Choroid plexus epithelial cell (primary cell): ENCODE measurements around the gene GRK7.

ENCODE experiments used
- DNase-seq: peaks from one replicate; pipeline ENCODE4 v3.0.0-alpha.2; 2010; ENCODE audit warnings: low read depth
- H3K4me3 ChIP-seq: 2 replicates; pipeline ENCODE4 v1.5.1; 2011; ENCODE audit warnings: low read depth, mild to moderate bottlenecking, control low read depth, low read length, moderate library complexity
- TF ChIP-seq, protein P1 (sequence below): conservative IDR thresholded peaks from 2 replicates; pipeline ENCODE4 v1.5.1; 2011; ENCODE audit warnings: low read depth, mild to moderate bottlenecking, control low read depth, inconsistent platforms, low read length, moderate library complexity

GRK7 gene

DNA sequence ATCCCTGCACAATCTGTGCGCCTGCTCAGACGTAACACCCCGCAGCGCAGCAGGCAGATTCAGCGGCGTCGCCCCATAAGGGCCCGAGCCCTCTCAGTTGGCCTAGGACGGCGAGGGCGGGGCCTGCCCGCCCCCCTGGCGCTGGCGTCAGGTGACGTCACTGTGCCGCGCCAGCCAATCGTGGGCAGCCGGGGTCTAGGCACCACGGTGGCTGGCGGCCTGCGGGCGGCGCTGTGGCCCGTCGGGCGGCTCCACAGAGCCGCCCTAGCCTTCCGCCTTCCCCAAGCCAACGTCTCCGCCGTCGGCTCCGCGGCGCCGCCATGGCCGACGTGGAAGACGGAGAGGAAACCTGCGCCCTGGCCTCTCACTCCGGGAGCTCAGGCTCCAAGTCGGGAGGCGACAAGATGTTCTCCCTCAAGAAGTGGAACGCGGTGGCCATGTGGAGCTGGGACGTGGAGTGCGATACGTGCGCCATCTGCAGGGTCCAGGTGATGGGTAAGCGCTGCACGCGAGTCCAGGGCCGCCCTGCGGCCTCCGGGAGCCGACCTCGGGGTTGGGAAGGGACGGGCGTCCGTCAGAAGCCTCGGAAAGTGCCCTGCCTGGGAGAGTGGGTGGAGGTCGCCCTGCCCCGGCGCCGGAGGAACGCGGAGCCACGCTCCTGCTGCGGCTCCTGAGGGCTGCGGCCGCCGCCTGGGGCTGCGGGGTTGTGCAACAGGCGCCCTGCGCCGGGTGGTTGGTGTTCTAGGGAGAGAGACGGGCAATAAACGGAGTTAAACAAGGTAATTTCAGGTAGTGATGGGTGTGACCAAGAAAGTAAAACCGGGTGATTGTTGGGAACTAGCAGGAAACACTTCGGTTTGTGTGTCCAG is 25.0 kb upstream of the GRK7 start, which contains the start of gene RNF7:
RNF7 (plus strand) TSS at position 277 of the 869 bp plus-strand sequence; CDS start at position 321, 44 bp downstream.
- TF ChIP-seq, protein P1, sequence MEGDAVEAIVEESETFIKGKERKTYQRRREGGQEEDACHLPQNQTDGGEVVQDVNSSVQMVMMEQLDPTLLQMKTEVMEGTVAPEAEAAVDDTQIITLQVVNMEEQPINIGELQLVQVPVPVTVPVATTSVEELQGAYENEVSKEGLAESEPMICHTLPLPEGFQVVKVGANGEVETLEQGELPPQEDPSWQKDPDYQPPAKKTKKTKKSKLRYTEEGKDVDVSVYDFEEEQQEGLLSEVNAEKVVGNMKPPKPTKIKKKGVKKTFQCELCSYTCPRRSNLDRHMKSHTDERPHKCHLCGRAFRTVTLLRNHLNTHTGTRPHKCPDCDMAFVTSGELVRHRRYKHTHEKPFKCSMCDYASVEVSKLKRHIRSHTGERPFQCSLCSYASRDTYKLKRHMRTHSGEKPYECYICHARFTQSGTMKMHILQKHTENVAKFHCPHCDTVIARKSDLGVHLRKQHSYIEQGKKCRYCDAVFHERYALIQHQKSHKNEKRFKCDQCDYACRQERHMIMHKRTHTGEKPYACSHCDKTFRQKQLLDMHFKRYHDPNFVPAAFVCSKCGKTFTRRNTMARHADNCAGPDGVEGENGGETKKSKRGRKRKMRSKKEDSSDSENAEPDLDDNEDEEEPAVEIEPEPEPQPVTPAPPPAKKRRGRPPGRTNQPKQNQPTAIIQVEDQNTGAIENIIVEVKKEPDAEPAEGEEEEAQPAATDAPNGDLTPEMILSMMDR, result peak; percentile 51
- peak; percentile 97 for DNase-seq
- H3K4me3 ChIP-seq, result peak within 1 kb of the TSS; percentile 95

DNA sequence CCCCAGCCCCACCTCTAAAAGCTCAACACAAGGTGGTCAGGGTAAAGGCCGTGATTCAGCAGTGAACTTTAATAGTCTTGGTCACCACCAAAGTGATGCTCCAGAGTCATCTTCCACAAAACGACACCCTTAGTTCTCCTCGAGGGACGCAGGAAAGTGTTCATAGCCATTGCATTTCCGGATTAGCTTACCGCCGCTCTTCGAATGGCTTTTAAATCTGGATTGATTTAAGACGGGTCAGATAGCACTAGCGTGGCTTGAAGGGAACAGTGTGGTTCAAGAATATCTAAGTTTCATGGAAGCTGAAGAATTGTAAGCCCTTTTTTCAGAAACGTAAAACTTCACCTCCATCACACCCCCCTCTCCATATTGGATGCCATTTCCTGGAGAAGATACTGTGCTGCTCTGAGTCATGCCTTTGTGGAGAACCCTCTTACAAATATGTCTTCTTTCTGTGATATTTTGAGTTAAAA is 24.3 kb upstream of the GRK7 start:
- DNase-seq, result peak; percentile 69
- TF ChIP-seq, protein P1, result no peak
- peak overlapping the region; percentile 95 for H3K4me3 ChIP-seq

DNA sequence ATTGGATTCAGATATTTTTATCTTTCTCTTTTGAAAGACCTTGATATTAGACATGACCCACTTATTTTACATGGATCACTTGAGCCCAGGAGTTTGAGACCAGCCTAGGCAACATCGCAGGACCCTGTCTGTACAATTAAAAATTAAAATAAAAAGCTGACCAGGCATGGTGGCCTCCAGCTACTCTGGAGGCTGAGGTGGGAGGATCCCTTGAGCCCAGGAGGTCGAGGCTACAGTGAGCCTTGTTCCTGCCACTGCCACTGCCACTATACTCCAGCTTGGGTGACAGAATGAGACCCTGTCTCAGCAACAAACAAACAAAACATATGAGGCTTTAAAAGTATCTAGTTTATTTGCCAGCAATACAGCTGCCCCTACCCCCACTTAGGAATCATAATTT is 23.5 kb upstream of the GRK7 start:
- TF ChIP-seq, protein P1, result no peak
- peak overlapping the region; percentile 95 for H3K4me3 ChIP-seq

DNA sequence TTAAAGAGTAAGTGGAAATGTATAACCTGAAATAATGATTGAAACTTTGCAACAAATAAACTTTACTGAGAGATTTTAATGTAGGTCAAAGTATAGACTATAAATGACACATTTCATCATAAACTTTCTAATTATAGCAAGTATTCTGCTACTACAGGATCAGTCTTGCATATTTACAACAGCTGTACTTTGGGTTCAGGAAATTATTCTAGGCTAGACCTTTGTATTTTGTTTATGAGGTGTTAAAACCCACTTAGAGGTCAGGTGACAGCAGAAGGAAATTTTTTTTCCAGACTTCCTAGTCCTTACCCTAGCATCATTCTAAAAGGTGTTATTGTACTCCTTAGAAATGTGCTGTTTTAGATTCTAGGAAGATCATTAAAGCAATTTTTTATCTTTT is 22.9 kb upstream of the GRK7 start:
- TF ChIP-seq, protein P1, result no peak
- no peak overlapping the region for H3K4me3 ChIP-seq
- DNase-seq, result no peak

More for the DNA sequence above, 23.5 kb upstream of the GRK7 start:
- no peak for DNase-seq

DNA sequence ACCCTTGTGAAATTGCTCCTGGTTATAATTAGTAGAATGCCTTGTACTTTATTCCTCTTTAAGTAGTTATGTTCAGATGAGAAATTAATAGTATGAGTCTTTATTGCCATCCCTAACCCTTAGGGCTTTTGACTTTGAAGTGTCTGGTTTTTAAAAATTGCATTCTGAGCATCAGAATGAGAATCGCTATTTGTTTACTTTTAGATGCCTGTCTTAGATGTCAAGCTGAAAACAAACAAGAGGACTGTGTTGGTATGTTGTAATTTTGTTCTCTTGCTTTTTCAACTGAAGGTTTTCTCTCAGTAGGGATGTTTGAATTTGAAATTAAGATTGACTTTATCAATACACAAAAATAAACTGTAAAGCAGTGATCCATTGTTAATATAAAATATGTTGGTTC is 19.9 kb upstream of the GRK7 start:
- no peak for DNase-seq
- TF ChIP-seq, protein P1, result no peak
- H3K4me3 ChIP-seq, result no peak overlapping the region

DNA sequence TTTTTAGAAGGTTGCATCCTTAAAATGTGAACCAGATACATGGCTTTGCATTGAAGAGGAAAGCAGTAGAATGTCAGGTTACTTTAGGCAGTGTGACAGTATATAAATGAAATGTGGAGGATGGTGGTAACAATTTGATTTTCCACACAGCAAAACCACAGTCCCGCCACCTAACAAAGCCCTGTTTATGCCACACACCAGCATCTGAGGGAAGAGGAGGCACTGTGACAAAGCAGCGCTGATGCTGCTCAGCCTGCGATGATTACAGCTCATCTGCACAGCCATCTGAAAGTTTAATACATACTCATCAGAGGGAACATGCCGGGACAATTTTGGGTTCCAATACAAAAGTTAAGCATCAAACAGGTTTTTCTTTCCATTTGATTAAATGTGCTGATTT is 16.2 kb upstream of the GRK7 start:
- TF ChIP-seq, protein P1, result no peak
- no peak overlapping the region for H3K4me3 ChIP-seq
- no peak for DNase-seq

DNA sequence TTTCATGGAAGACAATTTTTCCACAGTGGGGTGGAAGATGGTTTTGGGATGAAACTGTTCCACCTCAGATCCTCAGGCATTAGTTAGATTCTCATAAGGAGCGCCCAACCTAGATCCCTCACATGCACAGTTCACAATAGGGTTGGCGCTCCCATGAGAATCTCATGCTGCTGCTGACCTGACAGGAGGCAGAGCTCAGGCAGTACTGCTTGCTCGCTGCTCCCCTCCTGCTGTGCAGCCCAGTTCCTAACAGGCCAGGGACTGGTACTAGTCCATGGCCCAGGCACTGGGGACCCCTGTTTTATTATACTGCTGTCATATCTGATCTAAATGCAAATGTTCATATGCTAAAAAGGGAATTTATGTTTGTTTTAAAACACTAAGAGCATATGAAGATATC is 9.8 kb upstream of the GRK7 start:
- DNase-seq, result no peak
- no peak overlapping the region for H3K4me3 ChIP-seq
- TF ChIP-seq, protein P1, result no peak
